Natural killer cell (primary cell): ENCODE data around the gene CIB1. TPM values are rescaled to one million over a fixed set of nuclear protein-coding genes. Genes with fewer than 3 reads are reported as not detected.

Experiments
- ATAC-seq, 3 donors: fragments of 150-1000 bp in 2 of 3; fragments of 200-7000 bp in 1 of 3; cut with Tn5 transposase; 1 replicate in 1 of 3; 2 replicates in 2 of 3; pipeline ENCODE4 v1.10.0; 2021; ENCODE audit warnings: mild to moderate bottlenecking in 2 of 3, moderate library complexity in 2 of 3
- DNase-seq, 2 donors: peaks; one replicate each; pipeline versions ENCODE4 v3.0.0 to v3.0.0-alpha.2; 2013 to 2021; ENCODE audit warnings: mixed read lengths in 1 of 2
- H3K27ac ChIP-seq: one replicate; pipeline ENCODE4 v1.5.1; 2013; ENCODE audit warnings: mild to moderate bottlenecking, low read length
- H3K27me3 ChIP-seq: one replicate; pipeline ENCODE4 v1.6.1; 2013; ENCODE audit warnings: low read length; ENCODE audit not compliant: control insufficient read depth, insufficient read depth
- H3K36me3 ChIP-seq: one replicate; pipeline ENCODE4 v1.6.1; 2013; ENCODE audit warnings: low read length; ENCODE audit not compliant: control insufficient read depth, insufficient read depth
- H3K4me1 ChIP-seq: one replicate; pipeline ENCODE4 v1.6.1; 2013; ENCODE audit warnings: low read length; ENCODE audit not compliant: control insufficient read depth, insufficient read depth
- H3K4me3 ChIP-seq: one replicate; pipeline ENCODE4 v1.5.1; 2013; ENCODE audit warnings: low read length
- H3K9me3 ChIP-seq: one replicate; pipeline ENCODE4 v1.6.1; 2013; ENCODE audit warnings: low read length; ENCODE audit not compliant: control insufficient read depth, insufficient read depth
- H3K27ac Mint-ChIP-seq, 2 donors: one replicate each; pipeline ENCODE4 v1.8.0; 2022; ENCODE audit warnings: mild to moderate bottlenecking in 2 of 2, mixed read lengths in 2 of 2, moderate library complexity in 1 of 2
- H3K27me3 Mint-ChIP-seq, 2 donors: one replicate each; pipeline ENCODE4 v1.8.0; 2022; ENCODE audit warnings: low read depth in 2 of 2, mixed read lengths in 2 of 2
- H3K36me3 Mint-ChIP-seq: one replicate; pipeline ENCODE4 v1.8.0; 2022; ENCODE audit warnings: mixed read lengths
- H3K4me1 Mint-ChIP-seq, 2 donors: one replicate each; pipeline ENCODE4 v1.8.0; 2022; ENCODE audit warnings: mixed read lengths in 2 of 2
- H3K4me3 Mint-ChIP-seq: one replicate; pipeline ENCODE4 v1.8.0; 2022; ENCODE audit warnings: mild to moderate bottlenecking, moderate library complexity, mixed read lengths
- H3K9me3 Mint-ChIP-seq, 2 donors: one replicate each; pipeline ENCODE4 v1.8.0; 2022; ENCODE audit warnings: mixed read lengths in 2 of 2
- CTCF ChIP-seq: fragments of 200-600 bp; IDR thresholded peaks from one replicate; pipeline ENCODE4 v1.8.0; 2022; ENCODE audit warnings: antibody characterized with exemption
- WGBS: methylation state at CpG from one replicate; pipeline ENCODE4 v1.1.7; 2013; ENCODE audit warnings: missing lambda C conversion rate; ENCODE audit not compliant: insufficient coverage; 5-methylcytosine and 5-hydroxymethylcytosine counted together
- intact Hi-C: fragments of 100-400 bp; cut with micrococcal nuclease; formaldehyde crosslinking; loops from one replicate; pipeline ENCODE4 v1.14.2; 2022
- total RNA-seq, 4 donors: library from RNA; stranded (reverse); fragments of 120-200 nt in 1 of 4; gene quantifications; one replicate each; pipeline versions ENCODE4 v1.2.3 to v1.2.4, GENCODE V29; 2013 to 2022

Gene CIB1
- total RNA-seq, 3 donors from 2014 or later (not counting 1 experiment from before 2014, with no cell fraction given), result 136 to 209 (median 154) TPM

- peak; percentile 90 to 93 (median 91) for ATAC-seq
- WGBS, result under 1% methylated on average over 88 of the region's 88 CpGs
Observed at GRCh38 chr15:90201130-90201943, 32.4 kb downstream of the CIB1 start, which contains the start of gene SEMA4B. TSS of gene SEMA4B (plus strand) at chr15:90201330. CDS start at chr15:90201579, 249 bp downstream.

GRCh38 chr15:90200534-90201129 lies 33.1 kb downstream of the CIB1 start:
- Mint-ChIP-seq H3K27ac (peak overlapping the region; percentile 6 to 76), H3K9me3 (no peaks in the 10 kb centered on the region), H3K4me1 (peaks cover 8 to 23% of the 10 kb centered on the region in 2 donors), H3K36me3 (no peaks in the 10 kb centered on the region), H3K4me3 (peak overlapping the region; percentile 89), H3K27me3 (no peaks in the 10 kb centered on the region)
- TF ChIP-seq CTCF, result no peak
- Histone ChIP-seq H3K27me3 (no peaks in the 10 kb centered on the region), H3K36me3 (no peaks in the 10 kb centered on the region), H3K4me1 (peaks cover 28% of the 10 kb centered on the region), H3K4me3 (peak overlapping the region; percentile 51), H3K27ac (peak overlapping the region; percentile 61), H3K9me3 (no peaks in the 10 kb centered on the region)
- ATAC-seq (no peak), DNase-seq (no peak)
- 16% methylated on average over 24 of the region's 24 CpGs for WGBS
- intact Hi-C loops, result no loop called here

More at GRCh38 chr15:90201130-90201943, 32.4 kb downstream of the CIB1 start, which contains the start of gene SEMA4B:
- intact Hi-C loops, result no loop called here
- Histone ChIP-seq H3K27ac (peak within 1 kb of the TSS; percentile 61), H3K9me3 (no peaks in the 10 kb centered on the region), H3K27me3 (no peaks in the 10 kb centered on the region), H3K4me3 (peak within 1 kb of the TSS; percentile 76), H3K4me1 (peaks cover 32% of the 10 kb centered on the region), H3K36me3 (peaks cover under 1% of the 10 kb centered on the region)
- peak within 1 kb of the TSS; percentile 89 for H3K4me3 Mint-ChIP-seq
- DNase-seq, result peak; percentile 69 to 85
- no peaks in the 10 kb centered on the region for H3K27me3 Mint-ChIP-seq
- H3K9me3 Mint-ChIP-seq, result no peaks in the 10 kb centered on the region
- peaks cover 8 to 23% of the 10 kb centered on the region in 2 donors for H3K4me1 Mint-ChIP-seq
- peak within 1 kb of the TSS; percentile 6 to 76 for H3K27ac Mint-ChIP-seq
- no peak for TF ChIP-seq CTCF
- no peaks in the 10 kb centered on the region for H3K36me3 Mint-ChIP-seq

- no peak for TF ChIP-seq CTCF
- ATAC-seq (no peak), DNase-seq (no peak)
- no peak overlapping the region for H3K27ac ChIP-seq
- H3K4me3 ChIP-seq, result no peak overlapping the region
- intact Hi-C loops, result no loop called here
- no peaks in the 10 kb centered on the region for H3K27me3 ChIP-seq
- H3K4me1 Mint-ChIP-seq, result peaks cover 17 to 26% of the 10 kb centered on the region in 2 donors
- no peak overlapping the region for H3K27ac Mint-ChIP-seq
- H3K4me1 ChIP-seq, result peaks cover 41% of the 10 kb centered on the region
- H3K36me3 Mint-ChIP-seq, result no peaks in the 10 kb centered on the region
- H3K9me3 Mint-ChIP-seq, result no peaks in the 10 kb centered on the region
- H3K4me3 Mint-ChIP-seq, result no peak overlapping the region
- WGBS, result 83% methylated on average over 1 of the region's 2 CpGs
- H3K27me3 Mint-ChIP-seq, result no peaks in the 10 kb centered on the region
- H3K9me3 ChIP-seq, result no peaks in the 10 kb centered on the region
- H3K36me3 ChIP-seq, result no peaks in the 10 kb centered on the region
Observed at GRCh38 chr15:90194655-90195054, 39.1 kb downstream of the CIB1 start.
